Islet of Langerhans (tissue), 1 donor: ENCODE data around the gene MRPL36.
"Not testable (repeated sequence)": the region's sequence is repeated elsewhere in the genome, so short reads cannot be mapped to it uniquely, and the experiment has no call there.

Experiments used
- FAIRE-seq: peaks from one replicate; lab custom pipeline; 2011; peaks lifted over from hg19 to GRCh38; lab: Jason Lieb, UNC

Gene MRPL36

DNA sequence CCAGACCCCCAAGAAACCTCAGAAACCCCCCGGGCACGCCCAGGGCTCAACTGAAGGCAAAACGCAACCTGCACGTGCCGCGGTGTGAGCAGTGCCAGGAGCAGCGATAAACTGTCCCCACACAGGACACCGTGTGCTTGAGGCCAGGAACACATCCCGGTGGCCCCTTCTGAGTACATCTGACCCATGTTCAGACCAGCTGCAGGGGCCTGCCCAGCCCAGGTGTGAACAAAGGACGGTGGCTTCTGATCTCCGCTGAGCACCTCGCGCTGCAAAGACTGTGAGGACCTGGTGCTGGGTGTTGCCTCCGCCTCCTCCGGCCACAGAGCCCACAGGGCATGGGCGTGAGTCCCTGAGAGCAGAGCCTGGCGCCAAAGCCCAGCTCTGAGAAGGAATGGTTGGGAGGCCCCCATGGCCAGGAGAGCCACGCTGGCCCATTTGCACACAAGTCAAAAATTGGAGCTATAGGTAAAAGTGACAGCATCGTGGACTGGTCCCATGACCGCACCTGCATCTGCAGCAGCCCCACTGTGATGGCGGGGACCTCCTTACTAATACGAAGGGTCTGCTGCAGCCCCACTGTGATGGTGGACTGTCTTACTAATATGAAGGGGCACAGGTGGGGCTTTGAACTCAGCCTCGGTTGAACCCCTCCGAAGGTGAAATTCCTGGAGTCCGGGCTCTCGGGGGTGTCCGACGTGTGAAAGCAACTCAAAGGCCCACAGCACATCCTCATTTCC is 33.0 kb upstream of the MRPL36 start:
- no peak for FAIRE-seq

DNA sequence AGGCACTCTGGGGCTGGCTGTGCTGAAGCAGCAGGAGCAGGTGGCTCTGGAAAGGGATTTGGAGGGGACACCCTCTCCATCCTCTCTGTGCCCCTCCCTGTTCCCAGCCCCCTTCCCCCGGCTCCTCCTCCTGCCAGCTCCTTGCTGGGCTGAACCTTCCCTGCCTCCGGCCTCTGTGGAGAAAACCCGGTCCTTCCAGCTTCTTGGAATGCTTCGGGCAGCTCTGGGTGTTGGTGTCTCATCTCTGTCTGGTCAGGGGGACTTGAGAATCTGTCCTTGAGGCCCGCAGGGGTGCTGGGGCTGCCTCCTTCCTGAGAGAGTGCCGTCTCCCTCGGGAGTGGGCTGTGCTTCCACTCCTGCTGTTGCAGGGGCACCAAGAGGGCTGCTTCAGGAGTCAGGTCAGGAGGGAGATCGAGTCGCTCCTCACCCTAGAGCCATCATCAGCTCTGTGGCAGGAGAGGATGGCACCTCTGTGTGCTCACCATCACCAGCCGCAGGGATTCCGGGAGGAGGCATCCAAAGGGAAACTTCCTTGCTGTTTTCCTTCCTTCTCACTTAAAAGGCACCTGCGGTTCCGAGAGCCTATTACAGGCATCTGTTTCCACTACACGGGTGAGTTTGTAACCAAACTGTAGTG is 32.2 kb upstream of the MRPL36 start:
- no peak for FAIRE-seq

- FAIRE-seq: no peak
Observed at GRCh38 chr5:1831257-1831656, 31.6 kb upstream of the MRPL36 start.

DNA sequence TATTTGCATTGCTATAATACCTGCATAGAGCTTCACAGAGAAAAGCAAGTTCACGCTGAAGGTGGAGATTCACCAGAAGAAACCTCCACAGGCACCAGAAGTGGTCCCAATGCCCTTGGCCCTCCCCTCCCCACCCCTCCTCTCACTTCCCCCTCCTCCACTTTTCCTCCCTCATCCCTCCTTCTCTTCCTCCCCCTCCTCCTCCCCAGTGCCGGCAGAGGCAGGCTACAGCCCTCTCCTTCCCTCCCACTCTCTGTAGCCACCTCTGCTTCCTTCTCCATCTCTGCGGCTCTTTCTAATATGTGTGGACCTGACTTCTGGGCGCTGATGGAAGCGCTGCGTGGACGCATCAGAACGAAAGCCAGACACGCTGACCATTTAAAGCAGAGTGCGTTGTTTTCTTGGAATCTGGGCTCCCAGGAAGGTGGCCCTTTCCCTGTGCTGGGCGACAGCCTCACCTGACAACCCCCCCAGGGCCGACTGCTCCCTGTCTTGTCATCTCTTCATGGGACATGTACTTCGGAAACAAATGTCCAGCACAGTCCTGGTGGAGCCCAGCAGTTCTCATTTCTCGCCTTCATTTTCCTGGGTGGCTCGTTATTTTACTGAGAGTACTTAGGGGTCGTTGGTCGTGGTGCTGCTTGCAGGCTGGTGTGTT is 31.1 kb upstream of the MRPL36 start:
- no peak for FAIRE-seq

GRCh38 chr5:1827886-1828397 is 28.3 kb upstream of the MRPL36 start:
- FAIRE-seq: no peak

GRCh38 chr5:1827025-1827885 is 27.6 kb upstream of the MRPL36 start:
- FAIRE-seq: no peak

GRCh38 chr5:1826235-1826980 is 26.8 kb upstream of the MRPL36 start:
- FAIRE-seq: no peak

- no peak for FAIRE-seq
Observed at GRCh38 chr5:1824903-1825841, 25.5 kb upstream of the MRPL36 start.

- no peak for FAIRE-seq
Observed at GRCh38 chr5:1824109-1824821, 24.6 kb upstream of the MRPL36 start.

GRCh38 chr5:1823381-1824034 is 23.9 kb upstream of the MRPL36 start:
- FAIRE-seq: no peak

DNA sequence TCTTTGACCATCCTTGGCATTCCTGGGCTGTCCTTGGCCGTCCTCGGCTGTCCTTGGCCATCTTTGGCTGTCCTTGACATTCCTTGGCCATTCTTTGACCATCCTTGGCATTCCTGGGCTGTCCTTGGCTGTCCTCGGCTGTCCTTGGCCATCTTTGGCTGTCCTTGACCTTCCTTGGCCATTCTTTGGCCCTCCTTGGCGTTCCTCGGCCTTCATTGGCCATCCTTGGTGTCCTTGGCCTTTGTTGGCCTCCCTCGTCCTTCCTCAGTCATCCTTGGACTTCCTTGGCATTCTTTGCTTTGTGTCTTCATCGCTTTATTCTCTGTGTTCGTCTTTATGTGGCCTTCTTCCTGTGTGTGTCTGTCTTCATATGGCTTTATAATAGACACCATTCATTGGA is 22.2 kb upstream of the MRPL36 start:
- no peak for FAIRE-seq

GRCh38 chr5:1820926-1821325 is 21.3 kb upstream of the MRPL36 start:
- FAIRE-seq: no peak

DNA sequence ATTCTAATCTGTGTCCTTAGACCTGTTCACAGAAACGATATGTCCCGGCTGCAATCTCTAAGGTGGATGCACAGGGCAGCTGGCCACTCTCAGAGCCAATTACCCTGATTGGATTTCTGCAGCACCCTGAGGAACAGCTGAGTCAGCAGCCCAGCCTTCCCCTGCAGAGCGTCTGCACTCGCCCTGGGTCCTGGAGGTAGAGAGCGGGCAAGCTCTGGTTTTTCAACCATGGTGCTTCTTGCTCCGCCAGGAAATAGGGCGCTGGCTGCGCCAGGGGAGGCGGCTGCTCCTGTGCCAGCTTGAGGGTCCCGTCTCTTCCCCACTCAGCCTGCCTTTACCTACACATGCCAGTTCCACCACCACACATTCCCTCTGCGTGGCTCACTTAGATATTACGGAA is 20.7 kb upstream of the MRPL36 start:
- FAIRE-seq: no peak

DNA sequence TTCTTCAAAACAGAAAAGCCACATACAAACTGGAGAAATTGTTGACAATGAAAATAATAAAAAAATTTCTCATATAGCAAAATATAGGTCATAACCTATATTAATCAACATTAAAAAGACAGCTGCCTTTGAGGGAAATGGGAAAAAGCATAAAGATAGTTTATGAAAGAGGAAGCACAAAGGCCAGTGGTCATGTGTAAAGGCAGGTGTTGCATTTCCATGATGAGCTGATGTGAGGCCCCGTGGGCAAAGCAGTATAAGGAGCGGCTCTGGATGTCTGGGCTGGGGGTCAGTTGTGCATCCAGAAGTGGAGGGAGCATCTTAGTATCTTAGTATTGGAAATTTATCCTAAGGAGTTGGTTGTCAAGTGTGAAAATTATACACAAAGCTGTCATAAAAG is 19.8 kb upstream of the MRPL36 start:
- FAIRE-seq: no peak

- no peak for FAIRE-seq
Observed at GRCh38 chr5:1818784-1819183, 19.1 kb upstream of the MRPL36 start.

- FAIRE-seq: no peak
Observed at GRCh38 chr5:1817261-1818043, 17.8 kb upstream of the MRPL36 start.

DNA sequence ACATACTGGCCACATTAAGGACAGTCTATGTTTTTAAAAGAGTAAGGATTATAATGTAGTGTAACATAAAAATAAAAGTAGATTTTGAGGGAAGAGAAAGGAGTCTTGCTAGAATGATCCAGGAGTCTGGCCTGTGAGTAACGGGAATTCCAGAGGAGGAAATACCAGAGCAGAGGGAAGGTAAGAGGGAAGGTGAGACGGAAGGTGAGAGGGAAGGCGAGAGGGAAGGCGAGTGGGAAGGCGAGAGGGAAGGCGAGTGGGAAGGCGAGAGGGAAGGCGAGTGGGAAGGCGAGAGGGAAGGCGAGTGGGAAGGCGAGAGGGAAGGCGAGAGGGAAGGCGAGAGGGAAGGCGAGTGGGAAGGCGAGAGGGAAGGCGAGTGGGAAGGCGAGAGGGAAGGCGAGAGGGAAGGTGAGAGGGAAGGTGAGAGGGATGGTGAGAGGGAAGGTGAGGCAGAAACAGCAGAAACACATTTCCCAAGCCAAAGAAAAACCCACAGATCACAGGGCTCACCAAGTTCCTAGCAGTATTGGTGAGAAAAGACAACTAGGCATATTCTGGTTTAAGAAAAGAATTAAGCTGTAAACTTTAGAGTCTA is 17.0 kb upstream of the MRPL36 start:
- not testable (repeated sequence) for FAIRE-seq

GRCh38 chr5:1815881-1816292 is 16.2 kb upstream of the MRPL36 start:
- no peak for FAIRE-seq
